ENCODE data around the gene MAML2.

- TF ChIP-seq POLR2AphosphoS5 (IDR thresholded peaks at IDR 0.05) (no peak), POLR2A (IDR thresholded peaks at IDR 0.05) (no peak)
Measured at GRCh38 chr11:96101146-96101545, 241.8 kb downstream of the MAML2 start.
